Mesodermal cell (in vitro differentiated cells): ENCODE results near the gene TARM1.
"Not testable (repeated sequence)": the region's sequence is repeated elsewhere in the genome, so short reads cannot be mapped to it uniquely, and the experiment has no call there.

Experiments used
- H3K27ac ChIP-seq: 2 replicates; pipeline ENCODE4 v1.7.0; 2013; ENCODE audit warnings: mild to moderate bottlenecking, low read depth, low read length, moderate library complexity; ENCODE audit not compliant: severe bottlenecking
- H3K36me3 ChIP-seq: 2 replicates; pipeline ENCODE4 v1.7.1; 2013; ENCODE audit warnings: mild to moderate bottlenecking, low read length, moderate library complexity; ENCODE audit not compliant: control insufficient read depth, insufficient read depth
- H3K4me1 ChIP-seq: one replicate; pipeline ENCODE4 v1.7.1; 2013; ENCODE audit warnings: mild to moderate bottlenecking, low read length; ENCODE audit not compliant: insufficient read depth, control insufficient read depth, poor library complexity, severe bottlenecking
- H3K4me3 ChIP-seq: 2 replicates; pipeline ENCODE4 v1.7.0; 2013; ENCODE audit warnings: low read length, control low read depth, mild to moderate bottlenecking; ENCODE audit not compliant: insufficient read depth, poor library complexity, severe bottlenecking; ENCODE audit errors: extremely low read depth
- H3K9me3 ChIP-seq: 2 replicates; pipeline ENCODE4 v1.7.1; 2013; ENCODE audit warnings: mild to moderate bottlenecking, low read length, moderate library complexity; ENCODE audit not compliant: control insufficient read depth
- WGBS, 2 experiments: methylation state at CpG; one replicate each; pipeline ENCODE4 v1.1.5; 2013; ENCODE audit warnings: missing lambda C conversion rate in 2 of 2; ENCODE audit not compliant: insufficient coverage in 2 of 2; 5-methylcytosine and 5-hydroxymethylcytosine counted together

The TARM1 gene

DNA sequence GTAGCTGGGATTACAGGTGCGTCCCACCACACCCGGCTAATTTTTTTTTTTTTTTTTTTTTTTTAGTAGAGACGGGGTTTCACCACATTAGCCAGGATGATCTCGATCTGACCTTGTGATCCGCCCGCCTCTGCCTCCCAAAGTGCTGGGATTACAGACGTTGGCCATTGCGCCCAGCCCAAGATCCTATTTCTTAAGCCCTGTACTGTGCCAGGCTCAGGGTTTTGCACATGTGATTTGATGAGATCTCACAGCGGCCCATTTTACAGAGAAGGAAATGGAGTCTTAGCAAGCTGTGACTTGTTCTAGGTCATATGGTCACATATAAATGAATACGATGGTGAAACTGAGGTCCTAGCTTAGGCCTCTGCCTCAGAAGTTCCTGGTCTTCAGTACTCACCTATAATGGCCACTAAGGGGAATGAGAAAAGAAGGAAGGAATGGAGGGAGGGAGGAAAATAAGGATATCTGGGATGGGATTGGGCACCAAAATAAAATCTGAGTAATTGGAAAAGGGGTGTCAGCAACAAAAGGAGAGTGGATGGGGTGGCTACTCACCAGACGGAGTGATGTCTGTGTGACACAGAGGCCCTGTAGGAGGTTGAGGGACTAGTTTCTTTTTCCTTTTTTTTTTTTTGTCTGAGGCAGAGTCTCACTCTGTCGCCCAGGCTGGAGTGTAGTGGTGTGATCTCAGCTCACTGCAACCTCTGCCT lies 18.2 kb upstream of the TARM1 start:
- no peak overlapping the region for H3K4me3 ChIP-seq
- no peak overlapping the region for H3K27ac ChIP-seq
- peaks cover 4% of the 10 kb centered on the region for H3K4me1 ChIP-seq
- no peaks in the 10 kb centered on the region for H3K36me3 ChIP-seq
- WGBS, 2 experiments: 87 to 91% methylated on average over 7 to 8 of the region's 12 CpGs
- no peaks in the 10 kb centered on the region for H3K9me3 ChIP-seq

GRCh38 chr19:54096617-54097106 lies 15.5 kb upstream of the TARM1 start:
- H3K4me3 ChIP-seq: peak overlapping the region; percentile 30

GRCh38 chr19:54095859-54096616 lies 14.9 kb upstream of the TARM1 start:
- H3K36me3 ChIP-seq, H3K4me1 ChIP-seq, H3K9me3 ChIP-seq, H3K27ac ChIP-seq: not testable (repeated sequence)
- WGBS, 2 experiments: 1 to 2% methylated on average over 41 to 45 of the region's 46 CpGs
- H3K4me3 ChIP-seq: peak overlapping the region; percentile 30

More at GRCh38 chr19:54096617-54097106, 15.5 kb upstream of the TARM1 start:
- Histone ChIP-seq H3K36me3 (no peaks in the 10 kb centered on the region), H3K9me3 (no peaks in the 10 kb centered on the region), H3K4me1 (peaks cover 4% of the 10 kb centered on the region), H3K27ac (no peak overlapping the region)
- 12 to 20% methylated on average over 14 of the region's 14 CpGs for WGBS, 2 experiments

- peaks cover 4% of the 10 kb centered on the region for H3K4me1 ChIP-seq
- no peaks in the 10 kb centered on the region for H3K36me3 ChIP-seq
- 78 to 85% methylated on average over 18 to 22 of the region's 22 CpGs for WGBS, 2 experiments
- peak overlapping the region; percentile 30 for H3K4me3 ChIP-seq
- no peaks in the 10 kb centered on the region for H3K9me3 ChIP-seq
- no peak overlapping the region for H3K27ac ChIP-seq
Observed at GRCh38 chr19:54095136-54095858, 14.1 kb upstream of the TARM1 start.

- Histone ChIP-seq H3K36me3 (no peaks in the 10 kb centered on the region), H3K4me3 (no peak overlapping the region), H3K27ac (no peak overlapping the region), H3K4me1 (peaks cover 4% of the 10 kb centered on the region), H3K9me3 (no peaks in the 10 kb centered on the region)
- 91 to 92% methylated on average over 17 of the region's 17 CpGs for WGBS, 2 experiments
Observed at GRCh38 chr19:54094426-54095000, 13.3 kb upstream of the TARM1 start.

- no peaks in the 10 kb centered on the region for H3K4me1 ChIP-seq
- WGBS, 2 experiments: 97 to 100% methylated on average over 3 of the region's 3 CpGs
- no peak overlapping the region for H3K4me3 ChIP-seq
- H3K9me3 ChIP-seq: peaks cover 7% of the 10 kb centered on the region
- no peaks in the 10 kb centered on the region for H3K36me3 ChIP-seq
- no peak overlapping the region for H3K27ac ChIP-seq
Observed at GRCh38 chr19:54084410-54084809, 3.2 kb upstream of the TARM1 start.

DNA sequence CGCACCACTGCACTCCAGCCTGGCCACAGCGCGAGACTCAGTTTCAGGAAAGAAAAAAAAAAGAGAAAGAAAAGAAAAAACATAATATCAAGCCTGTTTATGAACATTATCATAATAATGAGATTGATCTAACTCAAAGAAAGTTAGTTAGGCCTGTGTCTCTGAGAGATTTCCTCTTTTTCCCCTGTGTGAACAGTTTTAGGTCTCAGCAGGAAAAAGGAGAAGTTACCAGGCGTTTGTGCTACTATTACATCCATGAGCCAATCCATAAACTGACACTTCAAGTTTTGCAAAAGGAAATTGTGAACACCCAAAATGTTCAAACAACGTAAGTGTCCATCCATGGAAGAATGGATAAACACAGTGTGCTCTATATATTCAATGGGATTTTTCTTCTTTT lies 3.8 kb downstream of the TARM1 start:
- 100% methylated on average over 1 of the region's 5 CpGs; no CpG with 5 or more reads in 1 of the 2 experiments for WGBS, 2 experiments
- H3K27ac ChIP-seq: no peak overlapping the region
- no peaks in the 10 kb centered on the region for H3K36me3 ChIP-seq
- no peaks in the 10 kb centered on the region for H3K4me1 ChIP-seq
- H3K9me3 ChIP-seq: peaks cover 7% of the 10 kb centered on the region
- H3K4me3 ChIP-seq: no peak overlapping the region

DNA sequence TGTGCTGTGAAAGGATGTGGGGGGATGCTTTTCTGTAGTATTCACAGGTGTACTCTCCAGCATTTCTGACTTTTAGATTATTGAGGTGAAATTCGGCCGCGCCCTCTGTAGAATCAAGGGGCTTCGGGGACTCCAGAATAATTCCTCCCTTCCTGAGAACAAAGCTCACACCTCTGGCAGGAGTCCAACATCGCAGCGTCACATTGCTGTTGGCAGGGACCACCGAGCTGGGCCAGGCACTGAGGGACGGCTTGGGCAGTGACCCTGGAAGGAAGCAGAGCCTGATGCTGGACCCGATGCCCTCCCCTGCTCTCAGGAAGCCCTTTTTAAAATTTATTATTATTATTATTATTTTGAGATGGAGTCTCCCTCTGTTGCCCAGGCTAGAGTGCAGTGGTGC lies 6.3 kb downstream of the TARM1 start:
- WGBS, 2 experiments: 94% methylated on average over 5 to 8 of the region's 9 CpGs
- H3K9me3 ChIP-seq: no peaks in the 10 kb centered on the region
- H3K27ac ChIP-seq: no peak overlapping the region
- no peaks in the 10 kb centered on the region for H3K4me1 ChIP-seq
- H3K36me3 ChIP-seq: no peaks in the 10 kb centered on the region
- H3K4me3 ChIP-seq: no peak overlapping the region

GRCh38 chr19:54073829-54074228 lies 7.3 kb downstream of the TARM1 start:
- Histone ChIP-seq H3K36me3 (no peaks in the 10 kb centered on the region), H3K4me1 (no peaks in the 10 kb centered on the region), H3K9me3 (no peaks in the 10 kb centered on the region), H3K4me3 (no peak overlapping the region), H3K27ac (no peak overlapping the region)
- 90 to 95% methylated on average over 9 to 10 of the region's 10 CpGs for WGBS, 2 experiments

GRCh38 chr19:54069470-54069869 lies 11.7 kb downstream of the TARM1 start:
- no peaks in the 10 kb centered on the region for H3K36me3 ChIP-seq
- no peak overlapping the region for H3K4me3 ChIP-seq
- H3K4me1 ChIP-seq: no peaks in the 10 kb centered on the region
- WGBS, 2 experiments: 87 to 91% methylated on average over 5 of the region's 5 CpGs
- no peaks in the 10 kb centered on the region for H3K9me3 ChIP-seq
- H3K27ac ChIP-seq: no peak overlapping the region
